ENCODE measurements around the gene ALDH16A1.
A peak's percentile ranks its signal among the peaks of the same experiment; 100 is the strongest.
"Not testable (repeated sequence)": the region's sequence is repeated elsewhere in the genome, so short reads cannot be mapped to it uniquely, and the experiment has no call there.

ALDH16A1 gene

DNA sequence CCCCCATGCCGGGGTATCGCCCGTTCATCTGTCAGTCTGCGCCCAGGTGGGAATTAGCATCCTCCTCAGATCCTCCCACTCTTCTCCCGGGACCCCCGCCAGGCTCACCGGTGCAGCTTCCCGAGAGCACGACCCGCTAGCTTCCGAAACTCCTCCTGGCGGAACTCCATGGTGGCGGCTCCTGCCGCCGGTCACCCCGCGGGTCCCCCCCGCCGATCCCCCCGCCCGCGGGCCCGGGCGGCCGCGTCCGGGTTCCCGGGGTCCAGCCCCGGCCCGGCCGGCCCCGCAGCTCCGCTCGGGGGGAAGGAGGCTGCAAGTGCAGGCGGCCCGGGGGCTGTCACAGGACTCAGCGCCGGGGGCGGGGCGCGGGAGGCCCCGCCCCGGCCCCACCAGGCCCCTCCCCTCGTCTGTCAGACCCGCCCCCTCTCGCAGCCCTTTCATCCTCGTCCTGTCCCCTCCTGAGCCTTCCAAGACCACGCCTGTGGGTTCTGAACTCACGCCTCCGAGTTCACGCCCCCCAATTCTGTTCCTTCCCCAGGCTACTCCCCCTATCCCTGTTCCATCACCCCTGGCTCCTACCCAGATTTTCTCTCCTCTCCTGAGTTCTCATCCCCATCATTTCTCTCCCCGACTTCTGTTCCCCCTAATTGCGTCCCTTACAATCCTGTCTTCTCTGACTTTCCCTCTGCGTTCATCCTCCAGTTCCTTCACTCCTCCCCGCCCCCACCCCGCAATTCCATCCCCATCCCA lies 11.6 kb upstream of the ALDH16A1 start, which contains the start of gene SLC17A7:
Gene SLC17A7 (minus strand): TSS at position 318 of the 750 bp plus-strand sequence. CDS start 148 bp downstream, at position 170.
- DNase-seq (ENCODE audit: low read depth in 3 of 3) = no peak

DNA sequence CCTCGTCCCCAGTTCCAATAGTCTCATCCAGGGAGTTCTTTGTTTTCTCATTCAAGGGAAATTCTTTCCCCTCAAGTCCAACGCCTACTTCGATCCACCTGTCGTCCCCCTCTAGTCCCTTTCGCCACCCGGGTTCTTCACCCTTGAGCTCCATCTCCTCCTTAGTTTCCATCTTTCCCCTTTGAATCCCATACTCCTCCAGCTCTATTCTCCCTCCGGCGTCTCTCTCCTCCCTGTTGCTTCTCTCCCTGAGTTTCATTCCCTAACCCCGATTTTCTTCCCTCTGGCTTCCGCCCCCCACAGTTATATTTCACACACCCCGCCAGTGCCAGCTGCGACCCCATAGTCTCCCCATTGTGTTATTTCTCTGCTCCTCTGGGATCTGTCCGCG lies 11.1 kb upstream of the ALDH16A1 start:
- no peak for DNase-seq (ENCODE audit: low read depth in 3 of 3)

DNA sequence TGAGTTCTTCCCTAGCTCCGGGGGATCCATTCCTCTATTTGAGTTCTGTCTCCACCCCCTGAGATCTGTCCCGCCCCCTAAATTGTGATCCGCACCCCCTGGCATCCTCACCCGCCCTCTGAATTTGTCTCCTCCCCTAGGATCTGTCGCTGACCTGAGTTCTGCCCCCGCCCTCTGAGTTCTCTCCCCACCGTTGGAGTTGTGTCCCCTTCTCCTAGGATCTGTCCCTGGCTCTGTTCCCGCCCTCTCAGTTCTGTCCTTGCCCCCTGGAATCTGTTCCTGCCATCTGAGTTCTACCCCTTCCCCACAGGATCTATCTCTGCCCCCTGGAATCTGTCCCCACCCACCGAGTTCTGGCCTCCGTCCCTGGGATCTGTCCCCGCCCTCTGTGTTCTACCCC lies 10.7 kb upstream of the ALDH16A1 start:
- no peak for DNase-seq (ENCODE audit: low read depth in 3 of 3)

DNA sequence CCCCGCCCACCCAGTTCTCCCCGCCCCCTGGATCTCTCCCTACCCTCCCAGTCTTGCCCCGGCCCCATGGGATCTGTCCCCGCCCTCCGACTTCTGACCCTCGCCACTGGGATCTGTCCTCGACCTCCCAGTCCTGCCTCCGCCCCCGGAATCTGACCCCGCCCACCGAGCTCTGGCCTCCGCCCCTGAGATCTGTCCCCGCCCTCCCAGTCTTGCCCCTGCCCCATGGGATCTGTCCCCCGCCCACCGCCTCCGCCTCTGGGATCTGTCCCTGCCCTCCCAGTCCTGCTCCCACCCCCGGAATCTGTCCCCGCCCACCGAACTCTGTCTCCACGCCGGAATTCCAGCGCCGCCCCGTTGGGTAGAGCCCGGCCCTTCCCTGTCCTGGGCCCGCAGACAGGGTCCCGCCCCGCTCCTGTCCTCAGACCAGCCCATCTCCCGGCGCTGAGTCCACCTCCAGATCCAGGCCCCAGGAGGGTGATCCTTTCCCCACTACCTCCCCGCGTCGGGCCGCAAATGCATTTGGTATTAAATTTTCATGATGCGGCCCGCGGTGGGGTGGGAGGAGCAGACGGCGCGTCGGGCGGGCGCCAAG lies 10.2 kb upstream of the ALDH16A1 start:
- DNase-seq (ENCODE audit: low read depth in 3 of 3) = peak in 2 of 3 experiments; percentile 28 to 42

GRCh38 chr19:49443366-49444099 lies 9.5 kb upstream of the ALDH16A1 start:
- peak; percentile 89 to 90 (median 90) for DNase-seq (ENCODE audit: low read depth in 3 of 3)

DNA sequence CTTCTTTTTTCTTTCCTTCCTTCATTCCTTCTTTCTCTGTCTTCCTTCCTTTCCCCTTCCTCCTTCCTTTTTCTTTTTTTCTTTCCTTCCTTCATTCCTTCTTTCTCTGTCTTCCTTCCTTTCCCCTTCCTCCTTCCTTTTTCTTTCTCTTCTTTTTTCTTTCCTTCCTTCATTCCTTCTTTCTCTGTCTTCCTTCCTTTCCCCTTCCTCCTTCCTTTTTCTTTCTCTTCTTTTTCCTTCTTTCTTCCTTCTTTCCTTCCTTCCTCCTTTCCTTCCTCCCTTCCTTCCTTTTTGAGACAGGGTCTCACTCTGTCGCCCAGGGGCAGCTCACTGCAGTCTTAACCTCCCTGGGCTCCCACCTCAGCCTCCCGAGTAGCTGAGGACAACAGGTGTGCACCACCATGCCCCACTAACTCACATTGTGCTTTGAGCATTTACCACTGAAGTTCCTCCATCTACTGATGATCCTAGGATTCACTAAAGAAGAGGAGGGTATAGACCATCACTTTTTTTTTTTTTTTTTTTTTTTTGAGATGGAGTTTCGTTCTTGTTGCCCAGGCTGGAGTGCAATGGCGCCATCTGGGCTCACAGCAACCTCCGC lies 8.8 kb upstream of the ALDH16A1 start:
- DNase-seq (ENCODE audit: low read depth in 3 of 3) = not testable (repeated sequence)

DNA sequence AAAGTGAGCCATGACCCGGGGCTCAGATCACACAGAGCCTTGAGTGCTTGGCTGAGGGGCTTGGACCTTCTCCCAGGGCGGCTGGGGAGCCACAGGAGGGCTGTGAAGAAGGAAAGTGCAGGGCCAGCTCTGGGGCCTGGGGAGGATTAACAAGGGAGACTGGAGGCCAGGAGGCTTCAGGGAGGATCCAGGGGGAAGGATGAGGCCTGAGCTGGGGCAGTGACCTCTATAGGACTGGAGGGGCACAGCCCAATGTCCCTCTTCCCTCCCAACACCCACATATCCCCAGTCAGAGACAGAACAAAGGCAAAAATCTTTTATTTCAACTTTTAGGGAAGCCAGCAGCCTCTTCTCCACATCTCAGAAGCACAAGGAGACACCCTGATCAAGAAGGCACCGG lies 7.0 kb upstream of the ALDH16A1 start:
- DNase-seq (ENCODE audit: low read depth in 3 of 3) = no peak

GRCh38 chr19:49447485-49448431 lies 5.3 kb upstream of the ALDH16A1 start:
- no peak for DNase-seq (ENCODE audit: low read depth in 3 of 3)

- DNase-seq (ENCODE audit: low read depth in 3 of 3) = no peak
Measured at GRCh38 chr19:49448432-49448786, 4.6 kb upstream of the ALDH16A1 start.

- no peak for DNase-seq (ENCODE audit: low read depth in 3 of 3)
Measured at GRCh38 chr19:49450405-49450804, 2.6 kb upstream of the ALDH16A1 start.

DNA sequence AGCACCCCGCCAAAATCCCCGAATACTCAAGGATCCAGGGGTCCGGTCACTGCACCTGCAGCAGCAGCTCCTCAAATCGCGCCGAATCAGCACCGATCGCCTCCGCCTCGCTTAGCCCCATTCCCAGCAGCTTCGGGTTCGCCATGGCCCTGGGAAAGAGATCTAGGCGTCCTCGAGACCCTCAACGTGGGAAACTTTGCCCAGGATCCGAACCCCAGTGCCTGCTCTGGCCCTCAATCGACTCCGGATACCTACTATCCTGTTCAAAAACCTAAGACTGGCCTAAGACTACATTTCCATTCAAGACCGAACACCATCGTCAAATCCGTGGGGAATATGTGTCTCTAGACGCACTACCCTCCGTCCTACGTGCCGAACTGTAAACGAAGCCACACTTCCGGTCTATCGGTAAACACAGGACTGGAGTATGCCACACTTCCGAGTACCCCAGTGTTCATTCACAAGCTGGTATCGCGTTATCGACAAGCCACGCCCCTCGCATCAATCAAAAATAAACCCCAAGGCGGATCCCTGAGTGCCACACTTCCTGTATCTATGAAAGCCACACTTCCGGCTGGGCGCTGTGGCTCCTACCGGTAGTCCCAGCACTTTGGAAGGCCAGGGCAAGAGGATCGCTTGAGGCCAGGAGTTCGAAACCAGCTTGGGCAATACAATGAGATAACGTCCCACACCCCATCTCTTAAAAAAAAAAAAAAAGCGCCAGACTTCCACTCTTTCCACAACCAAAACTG lies 1.4 kb upstream of the ALDH16A1 start, which contains the start of gene PIH1D1:
Gene PIH1D1 (minus strand): TSS at position 385 of the 752 bp plus-strand sequence. CDS start 240 bp downstream, at position 145.
- DNase-seq (ENCODE audit: low read depth in 3 of 3) = peak; percentile 78 to 92 (median 87)

GRCh38 chr19:49453757-49454240 lies 774 bp downstream of the ALDH16A1 start:
- DNase-seq (ENCODE audit: low read depth in 3 of 3) = no peak

- DNase-seq (ENCODE audit: low read depth in 3 of 3) = no peak
Measured at GRCh38 chr19:49455773-49456172, 2.7 kb downstream of the ALDH16A1 start.

DNA sequence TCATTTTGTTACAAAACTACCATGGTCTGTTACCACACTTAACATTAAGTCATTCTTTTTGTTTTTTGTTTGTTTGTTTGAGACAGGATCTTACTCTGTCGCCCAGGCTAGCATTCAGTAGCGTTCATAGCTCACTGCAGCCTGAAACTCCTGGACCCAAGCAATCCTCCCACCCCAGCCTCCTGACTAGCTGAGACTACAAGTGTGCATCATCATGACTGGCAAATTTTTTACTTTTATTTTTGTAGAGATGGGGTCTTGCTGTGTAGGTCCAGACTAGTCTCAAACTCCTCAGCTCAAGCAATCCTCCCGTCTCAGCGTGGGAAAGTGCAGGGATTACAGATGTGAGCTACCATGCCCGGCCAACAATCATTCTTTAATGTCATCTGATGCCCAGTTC lies 3.3 kb downstream of the ALDH16A1 start:
- DNase-seq (ENCODE audit: low read depth in 3 of 3) = no peak

DNA sequence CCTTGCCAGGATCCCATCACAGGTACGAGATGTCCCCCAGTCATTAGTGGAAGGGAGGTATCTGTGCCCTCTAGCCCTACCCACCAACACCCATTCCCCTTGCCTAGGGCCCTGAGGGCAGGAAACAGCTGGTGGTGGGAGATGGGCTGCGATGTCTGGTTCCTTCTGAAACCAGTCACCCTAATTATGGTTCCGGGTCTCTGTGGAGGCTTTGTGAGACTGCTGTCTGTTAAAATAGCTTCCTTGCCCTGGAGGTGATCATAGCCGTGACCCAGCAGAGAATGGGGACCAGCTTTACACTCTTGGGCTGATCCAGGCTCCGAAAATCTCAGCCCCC lies 5.5 kb downstream of the ALDH16A1 start:
- DNase-seq (ENCODE audit: low read depth in 3 of 3) = no peak

- no peak for DNase-seq (ENCODE audit: low read depth in 3 of 3)
Measured at GRCh38 chr19:49459388-49459787, 6.4 kb downstream of the ALDH16A1 start.

DNA sequence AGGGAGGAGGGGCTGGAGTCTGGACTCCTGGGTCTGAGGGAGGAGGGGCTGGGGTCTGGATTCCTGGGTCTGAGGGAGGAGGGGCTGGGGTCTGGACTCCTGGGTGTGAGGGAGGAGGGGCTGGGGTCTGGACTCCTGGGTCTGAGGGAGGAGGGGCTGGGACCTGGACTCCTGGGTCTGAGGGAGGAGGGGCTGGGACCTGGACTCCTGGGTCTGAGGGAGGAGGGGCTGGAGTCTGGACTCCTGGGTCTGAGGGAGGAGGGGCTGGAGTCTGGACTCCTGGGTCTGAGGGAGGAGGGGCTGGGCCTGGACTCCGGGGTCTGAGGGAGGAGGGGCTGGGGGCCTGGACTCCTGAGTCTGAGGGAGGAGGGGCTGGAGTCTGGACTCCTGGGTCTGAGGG lies 8.1 kb downstream of the ALDH16A1 start:
- not testable (repeated sequence) for DNase-seq (ENCODE audit: low read depth in 3 of 3)

GRCh38 chr19:49461656-49462055 lies 8.6 kb downstream of the ALDH16A1 start:
- DNase-seq (ENCODE audit: low read depth in 3 of 3) = no peak

GRCh38 chr19:49462492-49462891 lies 9.5 kb downstream of the ALDH16A1 start:
- no peak for DNase-seq (ENCODE audit: low read depth in 3 of 3)
